Activated CD4-positive, alpha-beta T cell treated with anti-CD3 and anti-CD28 coated beads, Interleukin-2, Interleukin-6, amounts not matched to agents 100 ng/mL and 50 ng/mL, durations not matched to agents 16 hours and 8 hours (primary cell): Measurements from ENCODE around the gene CACNA1A.
"Not testable (repeated sequence)": the region's sequence is repeated elsewhere in the genome, so short reads cannot be mapped to it uniquely, and the experiment has no call there.

Experiments used
- DNase-seq: peaks from one replicate; pipeline ENCODE4 v3.0.0-alpha.2; 2020

The CACNA1A gene

DNA sequence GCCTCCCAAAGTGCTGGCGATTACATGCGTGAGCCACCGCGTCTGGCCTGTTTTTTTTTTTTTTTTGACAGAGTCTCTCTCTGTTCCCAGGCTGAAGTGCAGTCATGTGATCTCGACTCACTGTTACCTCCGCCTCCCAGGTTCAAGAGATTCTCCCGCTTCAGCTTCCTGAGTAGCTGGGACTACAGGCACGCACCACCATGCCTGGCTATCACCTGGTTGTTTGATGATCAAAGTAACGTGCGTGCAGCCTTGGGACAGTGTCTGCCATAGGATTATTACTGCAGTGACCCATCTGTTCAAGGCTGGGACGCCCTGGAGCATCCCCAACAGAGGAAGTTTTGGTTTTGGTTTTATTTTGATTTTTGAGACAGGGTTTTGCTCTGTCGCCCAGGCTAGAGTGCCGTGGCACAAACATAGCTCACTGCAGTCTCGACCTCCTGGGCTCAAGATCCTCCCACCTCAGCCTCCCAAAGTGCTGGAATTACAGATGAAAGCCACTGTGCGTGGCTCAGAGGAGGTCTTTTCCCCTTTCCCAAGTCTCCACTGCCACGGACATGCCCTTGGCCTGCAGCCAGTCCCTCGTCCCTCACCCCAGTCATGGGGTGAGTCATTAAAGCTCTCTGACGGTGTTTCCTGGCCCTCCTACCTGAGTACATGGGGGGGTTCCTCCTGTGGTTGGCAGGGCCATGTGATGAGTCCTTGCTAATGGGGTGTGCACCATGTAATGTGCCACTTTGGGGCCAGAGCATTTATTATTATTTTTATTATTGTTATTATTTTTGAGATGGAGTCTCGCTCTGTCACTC is 290.5 kb downstream of the CACNA1A start:
- DNase-seq: peak; percentile 28

GRCh38 chr19:13214036-13214730 is 292.1 kb downstream of the CACNA1A start:
- no peak for DNase-seq

GRCh38 chr19:13212759-13213330 is 293.4 kb downstream of the CACNA1A start:
- DNase-seq: peak; percentile 85

DNA sequence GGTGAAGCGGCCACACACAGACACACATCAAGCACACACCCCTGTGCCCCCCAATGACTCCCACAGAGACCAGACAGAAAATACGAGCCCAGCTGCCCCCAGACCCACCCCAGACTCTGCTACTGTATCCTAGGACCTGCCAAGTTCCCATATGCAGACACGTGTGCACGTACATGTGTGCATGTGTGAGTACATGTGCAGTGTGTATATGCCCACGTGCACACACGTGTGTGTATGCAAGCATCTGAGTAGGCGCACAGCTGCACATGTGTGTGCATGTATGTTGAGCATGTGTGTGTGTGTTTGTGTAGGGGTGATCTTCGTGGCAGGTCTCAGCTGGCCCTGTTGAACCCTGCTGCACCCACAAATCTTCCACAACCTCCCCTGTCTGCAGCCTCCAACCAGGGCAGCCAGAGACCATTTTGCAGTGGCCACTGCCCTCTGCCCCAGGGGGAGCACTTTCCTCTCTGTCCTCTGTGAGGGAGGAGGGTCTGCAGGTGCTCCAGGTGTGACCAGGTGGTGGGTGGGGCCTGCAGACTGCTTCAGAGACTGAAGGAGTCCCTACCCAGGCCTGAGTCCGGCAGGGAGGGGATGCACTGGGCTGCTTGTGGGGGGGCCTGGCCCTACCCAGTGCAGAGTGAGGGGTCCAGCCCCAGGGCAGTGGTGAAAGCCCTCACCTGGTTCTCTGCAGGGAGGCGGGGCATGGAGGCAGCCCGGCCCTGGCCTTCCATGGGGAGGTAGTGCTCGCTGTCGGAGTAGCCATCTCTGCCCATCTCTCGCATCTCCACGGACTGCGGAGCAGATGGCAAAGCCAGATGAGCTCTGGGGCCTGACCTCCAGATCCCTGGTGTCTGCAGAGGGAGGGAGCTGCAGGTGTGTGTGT is 294.6 kb downstream of the CACNA1A start:
- DNase-seq: no peak

GRCh38 chr19:13210941-13211340 is 295.3 kb downstream of the CACNA1A start:
- DNase-seq: no peak

DNA sequence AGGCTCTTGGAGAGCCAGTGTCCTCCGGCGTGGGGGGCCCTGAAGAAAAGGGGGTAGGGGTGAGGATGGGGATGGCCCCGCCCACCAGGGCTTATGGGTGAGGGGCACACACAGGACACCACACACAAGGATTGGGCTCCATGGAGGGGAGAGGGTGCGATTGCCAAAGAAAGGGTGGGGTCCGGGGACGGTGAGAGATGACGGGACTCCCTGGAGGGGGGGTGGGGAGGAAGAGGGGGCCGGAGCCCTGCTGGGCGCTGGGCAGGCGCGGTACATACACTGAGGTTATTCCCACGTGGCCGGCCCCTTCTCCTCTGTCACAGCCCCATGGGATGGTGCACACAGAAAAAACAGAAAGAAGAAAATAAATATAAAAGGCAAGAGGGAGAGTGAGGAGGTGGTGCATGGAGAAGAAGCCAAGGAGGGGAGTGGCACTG is 295.9 kb downstream of the CACNA1A start:
- DNase-seq: no peak

DNA sequence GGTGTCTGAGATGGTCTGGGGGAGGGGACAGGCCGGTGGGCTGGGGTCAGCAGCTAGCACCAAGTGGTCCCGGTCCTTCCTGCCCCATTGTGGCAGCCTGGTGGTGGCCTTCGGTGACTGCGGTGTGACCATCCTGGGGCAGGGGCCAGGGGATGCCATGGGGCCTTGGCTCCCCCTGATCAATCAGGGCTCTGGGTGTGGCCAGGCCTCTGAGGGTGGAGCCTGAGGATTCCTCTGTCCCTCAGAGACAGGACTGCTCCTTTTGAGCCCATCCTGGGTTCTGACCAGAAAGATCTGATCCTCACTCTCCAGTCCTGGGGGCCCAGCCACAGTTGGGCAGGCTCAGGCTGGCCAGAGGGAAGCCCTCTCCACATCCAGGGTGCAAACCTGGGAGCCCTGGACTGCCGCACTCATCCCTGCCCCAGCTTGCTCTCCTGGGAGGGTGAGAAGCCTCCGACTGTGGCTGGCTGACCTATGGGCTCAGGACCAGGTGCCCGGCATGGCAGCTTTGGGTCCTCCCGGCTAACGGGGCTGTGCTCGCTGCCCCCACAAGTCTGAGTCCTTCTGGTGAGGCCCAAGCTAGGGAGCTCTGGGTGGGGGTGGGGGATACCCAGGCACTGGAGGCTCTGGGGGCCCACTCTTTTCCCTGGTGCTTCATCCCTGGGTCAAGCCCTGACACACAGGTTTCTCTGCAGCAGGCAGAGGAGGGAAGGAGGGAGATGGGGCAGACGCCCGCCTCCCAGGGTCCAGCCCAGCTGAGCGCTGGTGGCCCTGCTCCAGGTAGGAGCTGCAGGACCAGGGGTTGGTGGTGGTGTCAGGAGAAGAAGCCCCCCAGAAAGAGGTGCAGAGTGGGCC is 296.6 kb downstream of the CACNA1A start:
- no peak for DNase-seq

DNA sequence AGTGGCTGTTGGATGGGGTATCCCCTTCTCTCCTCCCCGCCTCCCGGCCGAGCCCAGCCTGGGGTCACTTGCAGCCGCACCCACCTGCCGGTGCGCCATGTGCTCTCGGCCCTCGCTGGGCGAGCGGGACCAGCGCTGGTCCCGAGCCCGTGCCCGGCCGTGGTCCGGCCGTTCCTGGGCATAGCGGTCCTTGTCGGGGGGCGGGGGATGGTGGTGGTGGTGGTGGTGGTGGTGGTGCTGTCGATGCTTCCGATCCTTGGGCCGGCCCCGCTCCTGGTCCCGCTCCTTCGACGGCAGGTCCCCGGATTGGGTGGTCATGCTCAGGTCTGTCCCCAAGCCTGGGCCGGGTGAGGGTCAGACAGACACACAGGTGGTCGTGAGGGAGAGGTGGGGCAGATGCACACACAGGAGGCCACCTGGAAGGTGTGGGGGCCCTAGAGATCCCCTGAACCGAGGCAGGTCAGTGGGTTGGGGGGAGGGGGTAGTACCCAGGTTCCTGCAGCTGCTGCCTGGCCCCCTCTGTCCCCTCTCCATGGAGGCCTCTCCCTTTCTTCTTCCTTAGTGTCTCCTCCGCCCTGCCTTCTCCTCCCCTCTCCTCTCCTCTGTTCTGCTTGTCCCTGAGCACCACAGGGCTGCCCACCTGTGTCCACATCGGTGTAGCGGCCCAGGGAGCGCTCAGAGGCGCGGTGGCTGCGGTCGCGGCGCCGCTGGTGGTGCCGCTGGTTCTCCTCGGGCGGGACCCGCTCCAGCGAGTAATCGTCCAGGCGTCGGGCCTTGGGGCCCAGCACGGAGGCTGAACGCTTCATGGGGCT is 297.4 kb downstream of the CACNA1A start:
- no peak for DNase-seq

GRCh38 chr19:13207846-13208671 is 298.2 kb downstream of the CACNA1A start:
- peak; percentile 82 for DNase-seq

- DNase-seq: no peak
These were observed 298.9 kb downstream of the CACNA1A start for GRCh38 chr19:13207237-13207845.

DNA sequence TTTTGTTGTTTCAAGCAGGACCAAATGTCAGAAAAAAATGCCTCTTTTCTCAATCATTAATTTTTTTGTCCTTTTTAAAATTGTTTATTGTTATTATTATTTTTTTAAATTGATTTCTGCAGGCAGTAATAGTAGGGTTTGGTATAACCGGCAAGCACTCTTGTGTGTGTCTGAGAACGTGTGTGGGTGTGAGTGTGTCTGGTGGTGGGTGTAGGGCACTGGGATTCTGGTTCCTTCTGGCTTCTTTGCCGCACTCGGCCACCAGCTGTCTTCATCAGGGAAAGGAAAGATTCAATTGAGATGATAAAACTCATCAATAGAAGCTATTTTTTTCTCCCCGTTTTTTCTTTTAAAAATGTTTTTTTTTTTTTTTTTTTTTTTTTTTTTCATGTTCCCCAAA is 299.7 kb downstream of the CACNA1A start:
- no peak for DNase-seq

DNA sequence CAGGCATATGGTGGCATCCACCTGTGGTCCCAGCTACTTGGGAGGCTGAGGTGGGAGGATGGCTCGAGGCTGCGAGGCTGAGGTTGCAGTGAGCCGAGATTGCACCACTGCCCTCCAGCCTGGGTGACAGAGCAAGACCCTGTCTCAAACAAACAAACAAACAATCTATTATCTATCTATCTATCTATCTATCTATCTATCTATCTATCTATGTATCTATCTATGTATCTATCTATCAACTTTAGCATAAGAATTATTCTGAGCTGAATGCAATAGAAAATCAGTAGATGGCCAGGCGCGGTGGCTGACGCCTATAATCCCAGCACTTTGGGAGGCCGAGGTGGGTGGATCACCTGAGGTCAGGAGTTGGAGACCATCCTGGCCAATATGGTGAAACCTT is 304.2 kb downstream of the CACNA1A start:
- not testable (repeated sequence) for DNase-seq

DNA sequence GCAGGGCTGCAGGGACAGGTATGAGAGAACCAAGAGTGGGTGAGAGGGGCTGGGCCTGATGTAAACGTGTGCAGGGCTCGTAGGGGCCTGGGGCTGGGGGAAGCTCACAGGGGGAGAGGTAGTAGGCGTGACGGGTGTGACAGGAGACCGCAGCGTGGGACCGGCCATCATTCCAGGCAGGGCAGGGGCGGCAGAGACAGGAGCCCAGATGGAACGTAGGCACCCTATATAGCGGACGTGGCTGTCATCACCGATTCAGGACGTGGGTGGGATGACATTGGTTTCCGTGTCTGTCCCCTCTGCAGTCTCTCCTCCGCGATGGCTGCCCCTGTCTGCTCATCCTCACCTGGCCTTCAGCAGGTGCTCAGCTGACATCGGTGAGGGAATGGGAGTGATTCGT is 307.6 kb downstream of the CACNA1A start:
- no peak for DNase-seq

DNA sequence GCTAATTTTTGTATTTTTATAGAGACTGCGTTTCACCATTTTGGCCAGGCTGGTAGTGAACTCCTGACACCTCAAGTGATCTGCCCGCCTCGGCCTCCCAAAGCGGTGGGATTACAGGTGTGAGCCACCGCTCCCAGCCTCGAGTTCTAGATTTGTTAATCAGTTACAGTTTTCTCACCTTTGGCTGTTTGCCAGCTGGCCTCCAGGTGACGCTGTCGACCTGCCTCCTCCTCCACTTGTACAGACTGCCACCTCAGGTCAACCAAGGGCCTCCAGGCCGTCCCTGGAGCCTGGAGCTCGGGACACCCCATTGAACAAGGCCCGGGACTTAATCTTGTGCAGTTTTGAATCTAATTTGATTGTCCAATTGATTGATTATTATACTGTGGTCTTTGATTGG is 310.6 kb downstream of the CACNA1A start:
- peak; percentile 55 for DNase-seq

DNA sequence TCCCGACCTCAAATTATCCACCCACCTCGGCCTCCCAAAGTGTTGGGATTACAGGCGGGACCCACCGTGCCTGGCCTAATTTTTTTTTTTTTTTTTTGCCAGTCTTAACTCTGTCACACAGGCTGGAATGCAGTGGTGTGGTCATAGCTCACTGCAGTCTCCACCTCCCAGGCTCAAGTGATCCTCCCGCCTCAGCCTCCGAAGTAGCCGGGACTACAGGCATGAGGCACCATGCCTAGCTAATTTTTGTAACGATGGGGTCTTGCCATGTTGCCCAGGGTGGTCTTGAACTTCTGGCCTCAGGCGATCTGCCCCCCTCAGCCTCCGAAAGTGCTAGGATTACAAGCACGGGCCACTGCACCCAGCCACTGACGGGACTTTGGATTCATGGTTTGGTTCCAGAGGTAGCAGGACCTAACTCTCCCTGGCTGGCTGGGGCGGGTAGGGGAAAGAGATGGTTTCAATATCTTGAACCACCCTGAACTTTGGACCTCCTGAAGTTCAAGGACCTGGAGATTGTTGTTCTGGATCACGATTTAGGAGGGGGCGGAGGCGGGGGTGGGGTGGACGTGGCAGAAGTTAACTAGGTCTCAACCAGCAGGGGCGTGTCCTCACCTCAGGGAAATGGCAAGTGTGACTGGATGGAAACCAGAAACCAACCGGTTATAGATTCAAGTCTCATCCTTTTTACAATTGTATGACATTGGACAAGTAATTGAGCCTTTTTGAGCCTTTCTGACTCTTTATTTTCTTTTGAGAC is 315.3 kb downstream of the CACNA1A start:
- DNase-seq: no peak

DNA sequence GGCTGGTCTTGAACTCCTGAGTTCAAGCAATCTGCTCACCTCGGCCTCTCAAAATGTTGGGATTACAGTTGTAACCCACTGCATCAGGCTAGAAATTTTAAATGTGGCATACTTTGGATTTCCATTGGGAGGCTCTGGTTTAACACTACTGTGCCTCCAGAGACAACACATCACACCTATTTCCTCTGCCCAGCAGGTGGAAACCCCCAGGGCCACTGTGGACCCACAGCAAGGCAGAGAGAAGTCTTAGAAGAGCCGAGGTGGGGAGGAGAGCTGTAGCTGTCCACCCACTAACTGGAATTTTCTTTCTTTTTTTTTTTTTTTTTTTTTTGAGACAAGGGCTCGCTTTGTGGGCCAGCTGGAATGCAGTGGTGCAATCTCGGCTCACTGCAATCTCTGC is 316.7 kb downstream of the CACNA1A start:
- no peak for DNase-seq

GRCh38 chr19:13187419-13187818 is 318.9 kb downstream of the CACNA1A start:
- no peak for DNase-seq

GRCh38 chr19:13186688-13187087 is 319.6 kb downstream of the CACNA1A start:
- DNase-seq: not testable (repeated sequence)
